ENCODE results near the gene WWC2. TPM values are rescaled to one million over a fixed set of nuclear protein-coding genes. Genes with fewer than 3 reads are reported as not detected.

Gene WWC2
- total RNA-seq, 1 experiment from 2014 or later: 82.8 TPM

DNA sequence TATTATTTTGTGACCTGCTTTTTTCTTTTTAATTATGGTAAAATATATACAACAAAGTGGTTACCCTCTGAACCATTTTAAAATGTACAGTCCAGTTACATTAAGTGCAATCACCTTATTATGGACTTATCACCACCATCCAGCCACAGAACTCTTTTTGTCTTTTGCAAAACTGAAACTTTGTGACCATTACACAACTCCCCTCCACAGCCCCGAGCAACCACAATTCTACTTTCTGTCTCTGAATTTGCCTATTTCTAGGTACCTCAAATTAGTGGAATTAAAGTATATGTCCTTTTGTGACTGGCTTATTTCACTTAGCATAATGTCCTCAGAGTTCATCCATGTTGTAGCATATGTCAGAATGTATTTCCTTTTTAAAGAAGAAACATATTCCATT, 39.3 kb upstream of the WWC2 start:
- CTCF ChIA-PET: no interaction called here
- Histone ChIP-seq H3K36me3 (ENCODE audit: insufficient read depth, low read length, poor library complexity, severe bottlenecking) (no peaks in the 10 kb centered on the region), H3K4me1 (ENCODE audit: insufficient read depth, low read length, poor library complexity, severe bottlenecking) (no peaks in the 10 kb centered on the region), H3K9me3 (ENCODE audit: low read depth, low read length, poor library complexity, severe bottlenecking) (no peaks in the 10 kb centered on the region), H3K27ac (ENCODE audit: low read depth, low read length, poor library complexity, severe bottlenecking) (no peak overlapping the region), H3K27me3 (replicated peaks; ENCODE audit: insufficient read depth, low read depth, low read length, poor library complexity) (no peaks in the 10 kb centered on the region), H3K4me3 (ENCODE audit: low read depth, low read length, poor library complexity, severe bottlenecking) (no peak overlapping the region)
- POLR2A ChIA-PET (ENCODE audit: low non-redundant PET): no interaction called here
- BruUV-seq (replicated peaks): no TSS peak
- intact Hi-C loops (cut with micrococcal nuclease; ENCODE audit: unreplicated experiment): no loop called here
- TF ChIP-seq EZH2 (IDR thresholded peaks at IDR 0.05; ENCODE audit: borderline replicate concordance, low read depth, low read length, poor library complexity, severe bottlenecking): no peak
- DNase-seq (ENCODE audit: low spot score): no peak

GRCh38 chr4:183068502-183068901, 30.6 kb upstream of the WWC2 start:
- BruUV-seq (replicated peaks): no TSS peak
- no peak for DNase-seq (ENCODE audit: low spot score)
- intact Hi-C loops (cut with micrococcal nuclease; ENCODE audit: unreplicated experiment): no loop called here
- H3K36me3 ChIP-seq (ENCODE audit: insufficient read depth, low read length, poor library complexity, severe bottlenecking): no peaks in the 10 kb centered on the region
- no peak overlapping the region for H3K27ac ChIP-seq (ENCODE audit: low read depth, low read length, poor library complexity, severe bottlenecking)
- ChIA-PET POLR2A (ENCODE audit: low non-redundant PET) (no interaction called here), CTCF (no interaction called here)
- H3K27me3 ChIP-seq (replicated peaks; ENCODE audit: insufficient read depth, low read depth, low read length, poor library complexity): no peaks in the 10 kb centered on the region
- peaks cover 10% of the 10 kb centered on the region for H3K4me1 ChIP-seq (ENCODE audit: insufficient read depth, low read length, poor library complexity, severe bottlenecking)
- peaks cover 15% of the 10 kb centered on the region for H3K9me3 ChIP-seq (ENCODE audit: low read depth, low read length, poor library complexity, severe bottlenecking)
- H3K4me3 ChIP-seq (ENCODE audit: low read depth, low read length, poor library complexity, severe bottlenecking): no peak overlapping the region
- no peak for TF ChIP-seq EZH2 (IDR thresholded peaks at IDR 0.05; ENCODE audit: borderline replicate concordance, low read depth, low read length, poor library complexity, severe bottlenecking)

DNA sequence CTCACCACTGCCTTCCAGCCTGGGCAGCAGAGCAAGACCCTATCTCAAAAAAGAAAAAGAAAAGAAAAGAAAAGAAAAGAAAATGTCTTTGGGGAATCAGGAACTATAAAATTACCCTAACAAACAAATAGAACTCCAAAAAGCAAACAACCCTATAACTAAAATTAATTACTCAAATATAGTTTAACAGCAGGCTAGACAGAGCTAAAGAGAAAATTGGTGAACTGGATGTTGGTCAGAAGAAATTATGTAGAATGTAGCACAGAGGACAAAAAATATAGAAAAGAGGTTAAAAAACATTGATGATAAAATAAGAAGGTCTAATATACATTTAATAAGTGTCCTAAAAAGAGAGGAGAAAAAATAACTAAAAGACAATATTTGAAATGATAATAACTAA, 27.8 kb upstream of the WWC2 start:
- Histone ChIP-seq H3K27me3 (replicated peaks; ENCODE audit: insufficient read depth, low read depth, low read length, poor library complexity) (no peaks in the 10 kb centered on the region), H3K4me3 (ENCODE audit: low read depth, low read length, poor library complexity, severe bottlenecking) (no peak overlapping the region), H3K36me3 (ENCODE audit: insufficient read depth, low read length, poor library complexity, severe bottlenecking) (no peaks in the 10 kb centered on the region), H3K4me1 (ENCODE audit: insufficient read depth, low read length, poor library complexity, severe bottlenecking) (peaks cover 25% of the 10 kb centered on the region), H3K9me3 (ENCODE audit: low read depth, low read length, poor library complexity, severe bottlenecking) (peaks cover 15% of the 10 kb centered on the region), H3K27ac (ENCODE audit: low read depth, low read length, poor library complexity, severe bottlenecking) (no peak overlapping the region)
- ChIA-PET CTCF (interaction anchor here (1.1 kb wide), 1 partner anchor 191 kb away, joined by 3 read pairs; no protein-coding TSS in a partner anchor), POLR2A (ENCODE audit: low non-redundant PET) (no interaction called here)
- intact Hi-C loops (cut with micrococcal nuclease; ENCODE audit: unreplicated experiment): no loop called here
- BruUV-seq (replicated peaks): no TSS peak
- TF ChIP-seq CTCF (conservative IDR thresholded peaks at IDR 0.05; ENCODE audit: low read depth, low read length): no peak
- no peak for TF ChIP-seq EZH2 (IDR thresholded peaks at IDR 0.05; ENCODE audit: borderline replicate concordance, low read depth, low read length, poor library complexity, severe bottlenecking)
- DNase-seq (ENCODE audit: low spot score): no peak

DNA sequence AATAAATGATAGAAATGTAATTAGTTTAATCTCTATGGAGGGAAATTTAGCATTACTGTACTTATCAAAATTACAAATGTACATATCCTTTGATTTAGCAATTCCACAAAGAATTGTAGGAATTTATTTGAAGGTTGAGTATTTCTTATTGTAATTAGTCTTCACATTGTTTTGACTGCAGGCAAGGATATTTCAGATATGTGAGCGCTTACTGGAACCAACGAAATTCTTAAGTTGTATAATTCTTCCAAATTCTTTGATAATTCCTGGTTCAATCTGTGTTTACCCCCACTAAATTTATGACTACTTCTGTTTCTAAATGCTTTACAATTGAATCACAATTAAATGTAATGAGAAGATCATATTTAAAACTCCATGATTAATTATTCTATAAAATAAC, 26.9 kb upstream of the WWC2 start:
- no TSS peak for BruUV-seq (replicated peaks)
- ChIA-PET CTCF (interaction anchor here (0.8 to 2.4 kb wide), 3 partner anchors 134 to 190 kb away, joined by 3 to 23 read pairs (median 3); no protein-coding TSS in a partner anchor), POLR2A (ENCODE audit: low non-redundant PET) (no interaction called here)

More for the DNA sequence above, 26.9 kb upstream of the WWC2 start:
- no peak for TF ChIP-seq CTCF (conservative IDR thresholded peaks at IDR 0.05; ENCODE audit: low read depth, low read length)
- no peak for TF ChIP-seq EZH2 (IDR thresholded peaks at IDR 0.05; ENCODE audit: borderline replicate concordance, low read depth, low read length, poor library complexity, severe bottlenecking)
- H3K36me3 ChIP-seq (ENCODE audit: insufficient read depth, low read length, poor library complexity, severe bottlenecking): no peaks in the 10 kb centered on the region
- intact Hi-C loops (cut with micrococcal nuclease; ENCODE audit: unreplicated experiment): no loop called here
- H3K27ac ChIP-seq (ENCODE audit: low read depth, low read length, poor library complexity, severe bottlenecking): no peak overlapping the region
- no peak for DNase-seq (ENCODE audit: low spot score)
- peaks cover 25% of the 10 kb centered on the region for H3K4me1 ChIP-seq (ENCODE audit: insufficient read depth, low read length, poor library complexity, severe bottlenecking)
- H3K4me3 ChIP-seq (ENCODE audit: low read depth, low read length, poor library complexity, severe bottlenecking): no peak overlapping the region
- peaks cover 15% of the 10 kb centered on the region for H3K9me3 ChIP-seq (ENCODE audit: low read depth, low read length, poor library complexity, severe bottlenecking)
- no peaks in the 10 kb centered on the region for H3K27me3 ChIP-seq (replicated peaks; ENCODE audit: insufficient read depth, low read depth, low read length, poor library complexity)
